B cell (primary cell): Measurements from ENCODE around the gene GGTLC2.

Source experiments
- CTCF ChIP-seq: fragments of 200-600 bp; IDR thresholded peaks from one replicate; pipeline ENCODE4 v1.8.0; 2022; ENCODE audit warnings: antibody characterized with exemption, mild to moderate bottlenecking
- EZH2 ChIP-seq: IDR thresholded peaks from 2 replicates; pipeline ENCODE4 v1.6.1; 2012; ENCODE audit warnings: borderline replicate concordance, low read depth, mild to moderate bottlenecking, moderate library complexity, low read length; ENCODE audit not compliant: insufficient read depth, poor library complexity, severe bottlenecking

- TF ChIP-seq CTCF (no peak), EZH2 (no peak)
Observed at GRCh38 chr22:22616636-22617035, 27.8 kb upstream of the GGTLC2 start.
